ENCODE measurements around the gene OPCML.

Gene OPCML

DNA sequence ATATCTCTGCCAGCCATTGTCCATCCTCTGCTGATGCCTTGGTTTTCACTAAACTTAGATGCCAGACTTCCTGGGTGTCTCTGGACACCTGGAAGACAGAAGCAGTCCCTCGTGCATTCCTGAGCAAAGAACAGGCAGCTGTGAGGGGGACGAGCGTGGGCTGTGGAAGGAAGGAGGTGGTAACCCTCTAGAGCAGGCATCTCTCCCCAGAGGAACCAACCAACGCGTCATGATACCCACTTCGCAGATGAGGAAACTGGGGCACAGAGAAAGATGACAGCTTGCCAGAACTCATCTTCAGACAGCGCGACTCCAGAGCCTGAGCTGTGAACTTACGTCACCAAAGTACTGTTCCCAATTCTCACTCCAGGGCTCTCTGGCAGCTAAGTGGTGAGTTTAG lies 123.4 kb downstream of the OPCML start:
- no peak for DNase-seq (ENCODE audit: low read depth)

GRCh38 chr11:133408402-133408801 lies 123.9 kb downstream of the OPCML start:
- DNase-seq (ENCODE audit: low read depth): no peak

- no peak for DNase-seq (ENCODE audit: low read depth)
Measured at GRCh38 chr11:133406489-133406888, 125.8 kb downstream of the OPCML start.

- DNase-seq (ENCODE audit: low read depth): no peak
Measured at GRCh38 chr11:133403900-133404299, 128.4 kb downstream of the OPCML start.

DNA sequence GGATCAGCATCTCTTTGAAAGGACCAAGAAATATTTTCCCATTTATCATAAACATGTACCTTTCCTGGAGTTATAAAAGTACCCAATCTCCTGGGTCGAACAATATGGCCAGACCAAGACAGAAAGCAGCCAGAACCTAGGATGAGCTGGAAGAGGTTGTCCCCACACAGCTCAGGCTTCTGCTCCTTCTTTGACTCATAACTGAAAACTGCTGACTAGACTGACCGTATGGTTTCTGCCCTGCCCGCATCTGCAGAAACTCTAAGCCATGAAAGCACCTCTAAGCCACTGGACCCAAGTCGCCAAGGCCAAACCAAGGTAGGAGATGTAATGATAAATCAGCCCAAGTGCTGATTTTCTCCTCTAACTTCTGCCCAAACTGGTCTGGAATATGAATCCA lies 129.8 kb downstream of the OPCML start:
- DNase-seq (ENCODE audit: low read depth): no peak

GRCh38 chr11:133399855-133400625 lies 132.3 kb downstream of the OPCML start:
- DNase-seq (ENCODE audit: low read depth): no peak

GRCh38 chr11:133399294-133399693 lies 133.0 kb downstream of the OPCML start:
- DNase-seq (ENCODE audit: low read depth): no peak

DNA sequence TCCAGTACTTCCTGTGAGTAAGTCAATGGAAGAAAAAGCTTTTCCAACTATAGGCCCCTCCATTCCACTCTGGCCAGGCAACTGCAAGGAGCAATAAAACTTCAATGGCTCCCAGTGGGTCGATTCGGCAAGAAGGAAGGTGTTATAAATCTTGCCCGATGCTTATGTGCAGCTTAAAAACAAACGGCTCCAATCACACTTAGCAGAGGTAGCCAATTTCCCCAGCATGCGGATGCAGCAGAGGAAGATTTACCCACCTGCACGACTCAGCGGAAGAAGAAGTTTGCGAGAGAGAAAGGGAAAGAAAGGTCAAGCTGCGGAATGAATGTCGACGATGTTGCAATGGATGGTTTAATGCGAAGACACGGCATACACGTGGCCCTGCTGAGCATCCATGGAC lies 141.5 kb downstream of the OPCML start:
- DNase-seq (ENCODE audit: low read depth): no peak

DNA sequence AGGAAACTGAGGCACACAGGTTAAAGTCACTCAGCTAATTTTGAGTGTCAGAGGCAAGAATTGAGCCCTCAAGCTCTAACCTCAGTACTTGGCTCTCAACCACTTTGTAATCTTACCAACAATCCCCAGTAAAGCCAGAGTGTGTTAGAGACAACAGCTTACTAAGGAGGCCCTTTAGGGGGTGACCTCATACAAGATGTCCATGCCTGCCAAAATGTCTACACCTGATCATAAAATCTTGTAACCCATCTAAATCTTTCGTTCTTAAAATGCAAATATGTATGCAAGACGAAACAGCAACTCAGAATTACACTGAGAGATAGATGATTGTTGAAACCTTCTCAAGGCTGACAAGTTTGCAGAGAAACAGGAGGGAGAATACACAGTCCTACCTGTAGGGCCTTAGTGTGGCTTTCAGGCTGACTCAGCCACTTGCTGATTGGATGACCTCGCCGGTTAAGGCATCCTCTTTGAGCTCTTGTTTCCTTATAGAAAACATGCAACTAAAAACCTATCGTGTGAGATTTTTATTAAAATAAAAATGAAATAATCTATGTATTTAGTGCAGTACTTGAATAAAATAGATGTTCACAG lies 143.2 kb downstream of the OPCML start:
- no peak for DNase-seq (ENCODE audit: low read depth)

DNA sequence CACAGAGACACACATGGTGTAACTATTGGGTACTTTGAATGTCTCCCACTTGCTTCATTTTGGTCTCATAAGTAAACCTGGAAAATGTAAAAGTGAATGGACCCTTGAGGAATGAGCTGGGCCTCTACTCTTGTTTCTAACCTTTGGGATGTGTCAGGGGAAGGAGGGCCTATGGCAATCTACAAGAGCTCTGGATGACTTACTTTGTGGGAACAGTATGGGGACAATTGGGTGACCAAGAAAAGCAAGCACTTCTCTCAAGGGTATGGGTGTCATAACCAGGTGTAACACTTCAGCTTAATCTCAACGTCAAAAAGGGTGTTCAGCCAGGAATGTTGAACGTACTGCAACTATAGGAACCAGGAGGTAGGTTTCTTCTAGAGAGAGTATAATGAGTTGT lies 144.0 kb downstream of the OPCML start:
- no peak for DNase-seq (ENCODE audit: low read depth)

DNA sequence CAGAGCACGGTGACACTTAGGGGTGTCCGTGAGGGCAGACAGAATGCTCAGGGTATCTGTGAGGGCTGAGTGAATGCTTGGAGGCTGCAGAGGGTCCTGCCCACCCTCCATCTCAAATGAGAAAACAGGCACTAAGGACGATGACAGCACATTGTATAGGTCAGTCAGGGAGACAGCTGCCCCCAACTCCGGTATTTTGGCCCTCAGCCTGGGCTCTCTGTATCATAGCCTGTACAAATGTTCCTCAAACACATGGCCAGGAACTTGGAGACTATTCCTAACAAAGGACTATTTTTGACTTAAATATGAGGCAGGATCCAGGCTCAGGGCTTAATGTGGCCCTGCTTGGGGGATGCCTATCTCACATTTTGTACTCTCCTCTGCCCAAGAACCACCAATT lies 145.4 kb downstream of the OPCML start:
- DNase-seq (ENCODE audit: low read depth): no peak

- DNase-seq (ENCODE audit: low read depth): no peak
Measured at GRCh38 chr11:133386262-133386661, 146.0 kb downstream of the OPCML start.

DNA sequence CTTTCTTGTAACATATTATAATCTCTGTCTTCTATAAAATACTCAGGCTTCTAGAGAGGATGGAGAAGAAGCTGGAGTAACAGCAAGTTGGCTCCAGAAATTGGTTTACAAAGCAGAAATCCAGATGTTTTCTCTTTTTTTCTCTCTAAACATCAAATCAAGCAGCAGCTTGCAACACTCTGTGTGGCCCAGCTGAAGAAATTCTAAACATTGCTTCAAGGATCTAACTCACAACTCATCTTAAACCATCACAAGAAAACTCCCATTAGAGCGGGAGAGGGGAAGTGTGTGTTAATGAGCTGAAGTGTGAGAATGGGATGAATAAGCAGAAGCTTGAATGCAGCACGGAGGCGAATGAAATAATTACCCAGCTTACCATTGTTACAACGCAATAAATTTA lies 146.5 kb downstream of the OPCML start:
- DNase-seq (ENCODE audit: low read depth): no peak

DNA sequence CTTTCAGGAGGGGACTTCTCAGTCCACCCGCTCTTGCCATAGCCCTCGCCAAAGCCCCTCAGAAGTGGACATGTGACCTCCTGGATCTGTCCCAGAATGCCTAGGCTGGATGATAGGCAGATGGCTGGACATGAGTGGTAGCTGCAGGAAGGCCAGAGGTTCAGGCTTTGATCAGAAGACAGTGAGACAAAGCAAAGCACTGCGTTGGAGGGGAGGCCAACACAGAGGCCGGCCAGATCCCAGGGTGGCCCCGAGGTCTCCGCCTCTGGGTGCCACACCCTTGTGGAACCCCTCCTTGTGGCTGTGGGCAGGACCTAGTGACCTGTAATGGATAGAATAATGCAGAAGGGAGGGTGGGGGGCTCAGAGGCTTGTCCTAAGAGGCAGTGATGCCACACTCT lies 147.6 kb downstream of the OPCML start:
- no peak for DNase-seq (ENCODE audit: low read depth)

GRCh38 chr11:133383689-133384088 lies 148.6 kb downstream of the OPCML start:
- no peak for DNase-seq (ENCODE audit: low read depth)

DNA sequence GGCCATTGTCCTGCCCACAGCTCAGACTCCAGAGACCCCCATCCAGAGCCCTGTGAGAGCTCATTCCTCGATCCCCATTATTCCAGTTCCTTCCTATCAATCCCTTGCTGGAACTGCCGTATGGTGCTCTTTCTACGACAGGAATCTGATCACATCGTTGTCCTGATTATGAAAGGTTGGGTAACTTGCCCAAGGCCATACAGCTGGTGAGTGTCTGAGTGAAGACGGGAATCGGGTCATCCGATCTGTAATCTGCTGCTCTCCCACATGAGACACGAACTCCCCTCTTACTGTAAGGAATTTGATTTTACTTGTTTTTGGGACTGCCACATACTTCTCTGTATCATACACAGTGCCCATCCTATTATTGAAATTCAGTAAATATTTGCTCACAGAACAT lies 149.1 kb downstream of the OPCML start:
- no peak for DNase-seq (ENCODE audit: low read depth)

- no peak for DNase-seq (ENCODE audit: low read depth)
Measured at GRCh38 chr11:133382131-133382812, 150.0 kb downstream of the OPCML start.

GRCh38 chr11:133381761-133382130 lies 150.6 kb downstream of the OPCML start:
- DNase-seq (ENCODE audit: low read depth): no peak

- DNase-seq (ENCODE audit: low read depth): no peak
Measured at GRCh38 chr11:133366147-133366546, 166.2 kb downstream of the OPCML start.

GRCh38 chr11:133362916-133363315 lies 169.4 kb downstream of the OPCML start:
- DNase-seq (ENCODE audit: low read depth): no peak

- DNase-seq (ENCODE audit: low read depth): no peak
Measured at GRCh38 chr11:133362156-133362555, 170.1 kb downstream of the OPCML start.

- DNase-seq (ENCODE audit: low read depth): no peak
Measured at GRCh38 chr11:133361689-133361994, 170.7 kb downstream of the OPCML start.

- DNase-seq (ENCODE audit: low read depth): no peak
Measured at GRCh38 chr11:133360860-133361688, 171.2 kb downstream of the OPCML start.

All from EH (cell line).